Heart right ventricle (tissue), 16 donors: Measurements from ENCODE around the gene ZCCHC17. TPM values are rescaled to one million over a fixed set of nuclear protein-coding genes. Genes with fewer than 3 reads are reported as not detected.

Experiments
- ATAC-seq, 8 donors: fragments of 200-7000 bp; cut with Tn5 transposase; one replicate each; pipeline ENCODE4 v1.9.1; 2020; ENCODE audit warnings: mild to moderate bottlenecking in 8 of 8, moderate library complexity in 8 of 8, moderate number of reproducible peaks in 1 of 8
- DNase-seq, 2 donors: peaks; one replicate each; pipeline ENCODE4 v3.0.0-alpha.2; 2020
- H3K27ac ChIP-seq, 10 donors: fragments of 200-600 bp; sonication (generic) in 2 of 10; one replicate each; pipeline versions ENCODE4 v1.5.0 to v1.8.0; 2020 to 2022; ENCODE audit warnings: mild to moderate bottlenecking in 3 of 10
- H3K27me3 ChIP-seq, 7 donors: fragments of 200-600 bp; one replicate each; pipeline ENCODE4 v1.8.0; 2021 to 2022; ENCODE audit warnings: mild to moderate bottlenecking in 2 of 7
- H3K36me3 ChIP-seq, 9 donors: fragments of 200-600 bp; sonication (generic) in 1 of 9; one replicate each; pipeline versions ENCODE4 v1.5.0 to v1.8.0; 2020 to 2022; ENCODE audit warnings: mild to moderate bottlenecking in 2 of 9
- H3K4me1 ChIP-seq, 9 donors: fragments of 200-600 bp; sonication (generic) in 1 of 9; one replicate each; pipeline versions ENCODE4 v1.5.0 to v1.8.0; 2020 to 2022; ENCODE audit warnings: mild to moderate bottlenecking in 4 of 9
- H3K4me3 ChIP-seq, 10 donors: fragments of 200-600 bp; sonication (generic) in 2 of 10; one replicate each; pipeline versions ENCODE4 v1.5.0 to v1.8.0; 2020 to 2022; ENCODE audit warnings: mild to moderate bottlenecking in 7 of 10, moderate library complexity in 2 of 10
- H3K9me3 ChIP-seq, 11 donors: fragments of 200-600 bp in 10 of 11; sonication (generic) in 2 of 11; one replicate each; pipeline versions ENCODE4 v1.5.0 to v1.8.0; 2013 to 2022; ENCODE audit warnings: mild to moderate bottlenecking in 2 of 11, control low read depth in 1 of 11, moderate library complexity in 1 of 11
- CTCF ChIP-seq, 9 donors: fragments of 200-600 bp; sonication (generic) in 2 of 9; IDR thresholded peaks; one replicate each; pipeline versions ENCODE4 v1.5.0 to v1.8.0; 2021 to 2022; ENCODE audit warnings: antibody characterized with exemption in 9 of 9, mild to moderate bottlenecking in 5 of 9, moderate library complexity in 1 of 9
- WGBS, 2 donors: extraction: QIAGEN DNeasy Blood & Tissue Kit; methylation state at CpG; one replicate each; pipeline ENCODE4 v1.1.7; 2013; ENCODE audit warnings: inconsistent platforms in 1 of 2; 5-methylcytosine and 5-hydroxymethylcytosine counted together
- intact Hi-C, 10 donors: fragments of 100-400 bp; cut with DNase I; formaldehyde crosslinking; loops; one replicate each; pipeline versions ENCODE4 v1.11.1 to v1.14.2; 2022
- polyA plus RNA-seq, 2 donors: library from polyadenylated mRNA; stranded (reverse); fragments of 200-250 nt; gene quantifications; one replicate each; pipeline ENCODE4 v1.2.3, GENCODE V29; 2013
- total RNA-seq, 10 donors: library from RNA; stranded (reverse); fragmentation: NEBNext Ultra II Directional in 3 of 10; extraction: Animal tissue kit (Norgen Biotek cat#: 25700) in 3 of 10; gene quantifications; one replicate each; pipeline versions ENCODE4 v1.2.1 to v1.2.4, GENCODE V29; 2021 to 2023
- donor health status: Arrhythmogenic right ventricular cardiomyopathy.
- donor health status: ischemic (EF 13 %, LVEDD 7.1; RV severe dilation, severe dysfunction).
- donor health status: healthy with polysubstance abuse.
- donor health status: DM: no; HTN: yes; CAD: no.
- donor health status: DM: no; HTN: no; CAD: no.
- donor health status: ischemic (EF 25% LVEDD 6.9; RV normal size, moderate dysfunction).
- donor health status: ischemic (EF 25% LVEDD 5.7; RV mildly dilated, moderate dysfunction).
- donor health status: healthy.
- donor health status: DM: yes; HTN: yes; CAD: no.
- donor health status: Ischemic cardiomyopathy.
- donor health status: ischemic (EF 35%, LVEDD 5.7; RV mildly dilated, moderate dysfunction).
- donor health status: nonischemic (EF 11% LVEDD 7.7; RV severe dilation, severe dysfunction).
- donor health status: DM: yes; HTN: yes; CAD: no.
- donor health status: PGD.
- donor health status: ischemic (EF 29% LVEDD 5.4; RV normal size, mild dysfunction).
- donor health status: nonischemic (EF 23%, LVEDD 6.1; RV moderate dilation, normal function).

ZCCHC17 gene
- total and polyA plus RNA-seq, 12 donors = 10.0 to 26.6 (median 14.2) TPM

GRCh38 chr1:31387612-31388011 is 90.8 kb downstream of the ZCCHC17 start:
- no peak for ATAC-seq
- no peak for DNase-seq

GRCh38 chr1:31389616-31390015 is 92.8 kb downstream of the ZCCHC17 start:
- Histone ChIP-seq H3K4me1 (peaks cover 0 to 8% (median 4%) of the 10 kb centered on the region in 9 donors), H3K9me3 (no peaks in the 10 kb centered on the region), H3K4me3 (no peak overlapping the region), H3K27me3 (peaks cover 0 to 4% (median 0%) of the 10 kb centered on the region in 7 donors), H3K27ac (no peak overlapping the region), H3K36me3 (no peaks in the 10 kb centered on the region)
- DNase-seq (no peak), ATAC-seq (no peak)
- intact Hi-C loops = loop anchor here in 2 of 10 donors (10.0 kb wide), 1 partner anchor 155 kb away; no protein-coding TSS in a partner anchor
- 90 to 95% methylated on average over 7 of the region's 7 CpGs for WGBS, 2 donors
- TF ChIP-seq CTCF (IDR thresholded peaks at IDR 0.05) = no peak

More at GRCh38 chr1:31387612-31388011, 90.8 kb downstream of the ZCCHC17 start:
- WGBS, 2 donors = 58 to 61% methylated on average over 10 of the region's 10 CpGs
- Histone ChIP-seq H3K27me3 (no peaks in the 10 kb centered on the region), H3K4me1 (peaks cover 0 to 20% (median 7%) of the 10 kb centered on the region in 9 donors), H3K36me3 (no peaks in the 10 kb centered on the region), H3K9me3 (no peaks in the 10 kb centered on the region), H3K4me3 (no peak overlapping the region), H3K27ac (no peak overlapping the region)
- no peak for TF ChIP-seq CTCF (IDR thresholded peaks at IDR 0.05)
- intact Hi-C loops = no loop called here

- TF ChIP-seq CTCF (IDR thresholded peaks at IDR 0.05) = no peak
- no peaks in the 10 kb centered on the region for H3K36me3 ChIP-seq
- no peaks in the 10 kb centered on the region for H3K9me3 ChIP-seq
- H3K27me3 ChIP-seq = peaks cover 0 to 4% (median 0%) of the 10 kb centered on the region in 7 donors
- WGBS, 2 donors = 86 to 92% methylated on average over 7 of the region's 7 CpGs
- intact Hi-C loops = loop anchor here in 2 of 10 donors (10.0 kb wide), 1 partner anchor 155 kb away; no protein-coding TSS in a partner anchor
- H3K27ac ChIP-seq = no peak overlapping the region
- no peak overlapping the region for H3K4me3 ChIP-seq
- DNase-seq (no peak), ATAC-seq (no peak)
- peaks cover 0 to 12% (median 4%) of the 10 kb centered on the region in 9 donors for H3K4me1 ChIP-seq
Observed at GRCh38 chr1:31390071-31390470, 93.2 kb downstream of the ZCCHC17 start.

GRCh38 chr1:31393463-31393862 is 96.6 kb downstream of the ZCCHC17 start:
- H3K4me1 ChIP-seq = peaks cover 0 to 22% (median 4%) of the 10 kb centered on the region in 9 donors
- H3K4me3 ChIP-seq = no peak overlapping the region
- DNase-seq (no peak), ATAC-seq (no peak)
- no peaks in the 10 kb centered on the region for H3K9me3 ChIP-seq
- no peak for TF ChIP-seq CTCF (IDR thresholded peaks at IDR 0.05)
- intact Hi-C loops = loop anchor here in 2 of 10 donors (10.0 kb wide), 1 partner anchor 151 kb away; no protein-coding TSS in a partner anchor
- H3K27ac ChIP-seq = no peak overlapping the region
- H3K36me3 ChIP-seq = no peaks in the 10 kb centered on the region
- H3K27me3 ChIP-seq = peaks cover 0 to 4% (median 0%) of the 10 kb centered on the region in 7 donors
